Measurements from ENCODE around the gene NUP210. TPM values are rescaled to one million over a fixed set of nuclear protein-coding genes. Genes with fewer than 3 reads are reported as not detected.

The NUP210 gene
- total RNA-seq, 3 donors from 2014 or later = 6.7 to 14.8 (median 8.1) TPM

DNA sequence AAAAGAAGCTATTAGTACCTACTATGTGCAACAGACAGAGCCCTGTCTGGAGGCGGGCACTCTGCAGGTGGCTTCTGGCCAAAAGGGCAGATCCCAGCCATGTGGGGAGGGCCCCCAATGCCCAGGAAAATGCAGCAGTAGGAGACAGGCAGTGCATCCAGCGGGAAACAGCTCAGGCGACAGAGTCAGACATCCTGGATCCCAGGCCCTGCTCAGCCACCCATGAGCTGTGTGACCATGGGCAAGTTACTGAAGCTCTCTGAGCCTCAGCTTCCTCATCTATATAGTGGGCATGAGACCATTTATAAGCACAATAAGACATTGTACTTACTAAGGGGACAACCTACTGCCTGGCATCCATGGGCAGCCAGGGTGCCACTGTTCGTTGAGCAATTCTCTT lies 25.8 kb downstream of the NUP210 start:
- ATAC-seq (no peak), DNase-seq (no peak)
- H3K9me3 ChIP-seq = no peaks in the 10 kb centered on the region
- TF ChIP-seq CTCF (IDR thresholded peaks at IDR 0.05) = no peak
- H3K36me3 ChIP-seq (ENCODE audit: low read depth) = no peaks in the 10 kb centered on the region
- no peaks in the 10 kb centered on the region for H3K4me1 ChIP-seq (ENCODE audit: low read depth)
- intact Hi-C loops (cut with DNase I, micrococcal nuclease) = no loop called here
- H3K4me3 ChIP-seq = no peak overlapping the region

GRCh38 chr3:13393427-13394360 lies 26.4 kb downstream of the NUP210 start:
- no peak for TF ChIP-seq CTCF (IDR thresholded peaks at IDR 0.05)
- no peaks in the 10 kb centered on the region for H3K4me1 ChIP-seq (ENCODE audit: low read depth)
- DNase-seq (no peak), ATAC-seq (no peak)
- intact Hi-C loops (cut with DNase I, micrococcal nuclease) = no loop called here
- H3K4me3 ChIP-seq = no peak overlapping the region
- H3K9me3 ChIP-seq = no peaks in the 10 kb centered on the region
- no peaks in the 10 kb centered on the region for H3K36me3 ChIP-seq (ENCODE audit: low read depth)

- intact Hi-C loops (cut with DNase I, micrococcal nuclease) = no loop called here
- no peak for ATAC-seq
- no peaks in the 10 kb centered on the region for H3K4me1 ChIP-seq (ENCODE audit: low read depth)
- TF ChIP-seq CTCF (IDR thresholded peaks at IDR 0.05) = no peak
- H3K9me3 ChIP-seq = no peaks in the 10 kb centered on the region
- DNase-seq = peak in 1 of 3 donors; percentile 17
- H3K4me3 ChIP-seq = no peak overlapping the region
- H3K36me3 ChIP-seq (ENCODE audit: low read depth) = no peaks in the 10 kb centered on the region
Observed at GRCh38 chr3:13391308-13391707, 28.8 kb downstream of the NUP210 start.

- TF ChIP-seq CTCF (IDR thresholded peaks at IDR 0.05) = no peak
- no peak for ATAC-seq
- intact Hi-C loops (cut with DNase I, micrococcal nuclease) = no loop called here
- no peaks in the 10 kb centered on the region for H3K4me1 ChIP-seq (ENCODE audit: low read depth)
- H3K36me3 ChIP-seq (ENCODE audit: low read depth) = no peaks in the 10 kb centered on the region
- no peak for DNase-seq
- no peak overlapping the region for H3K4me3 ChIP-seq
- no peaks in the 10 kb centered on the region for H3K9me3 ChIP-seq
Observed at GRCh38 chr3:13389378-13389777, 30.7 kb downstream of the NUP210 start.

- intact Hi-C loops (cut with DNase I, micrococcal nuclease) = no loop called here
- no peaks in the 10 kb centered on the region for H3K36me3 ChIP-seq (ENCODE audit: low read depth)
- H3K9me3 ChIP-seq = no peaks in the 10 kb centered on the region
- DNase-seq = no peak
- TF ChIP-seq CTCF (IDR thresholded peaks at IDR 0.05) = no peak
- H3K4me3 ChIP-seq = no peak overlapping the region
- ATAC-seq = no peak
- H3K4me1 ChIP-seq (ENCODE audit: low read depth) = no peaks in the 10 kb centered on the region
Observed at GRCh38 chr3:13388816-13389215, 31.3 kb downstream of the NUP210 start.
